COR-L47 (cell line): ENCODE results near the gene C3orf52.

ENCODE experiments used
- DNase-seq: peaks from one replicate; lab custom pipeline; 2025; lab: John Stamatoyannopoulos, UW

C3orf52 gene

GRCh38 chr3:112136959-112137693, 50.9 kb downstream of the C3orf52 start:
- peak; percentile 63 for DNase-seq

GRCh38 chr3:112137781-112138180, 51.6 kb downstream of the C3orf52 start:
- no peak for DNase-seq

- DNase-seq = no peak
Observed at GRCh38 chr3:112138219-112138969, 52.2 kb downstream of the C3orf52 start.

- DNase-seq = no peak
Observed at GRCh38 chr3:112140584-112140983, 54.4 kb downstream of the C3orf52 start.

- no peak for DNase-seq
Observed at GRCh38 chr3:112141293-112141692, 55.1 kb downstream of the C3orf52 start.

GRCh38 chr3:112143251-112143650, 57.1 kb downstream of the C3orf52 start:
- no peak for DNase-seq

GRCh38 chr3:112143689-112144088, 57.5 kb downstream of the C3orf52 start:
- DNase-seq = no peak

- no peak for DNase-seq
Observed at GRCh38 chr3:112149136-112149535, 62.9 kb downstream of the C3orf52 start.

- DNase-seq = no peak
Observed at GRCh38 chr3:112167758-112168157, 81.6 kb downstream of the C3orf52 start.
